SHP77 treated with DMSO at 0.1 percent for 48 hours (cell line): ENCODE data around the gene SLC35B1.
"Not testable (repeated sequence)": the region's sequence is repeated elsewhere in the genome, so short reads cannot be mapped to it uniquely, and the experiment has no call there.

Experiments used
- DNase-seq: peaks from one replicate; lab custom pipeline; 2025; lab: John Stamatoyannopoulos, UW

SLC35B1 gene

DNA sequence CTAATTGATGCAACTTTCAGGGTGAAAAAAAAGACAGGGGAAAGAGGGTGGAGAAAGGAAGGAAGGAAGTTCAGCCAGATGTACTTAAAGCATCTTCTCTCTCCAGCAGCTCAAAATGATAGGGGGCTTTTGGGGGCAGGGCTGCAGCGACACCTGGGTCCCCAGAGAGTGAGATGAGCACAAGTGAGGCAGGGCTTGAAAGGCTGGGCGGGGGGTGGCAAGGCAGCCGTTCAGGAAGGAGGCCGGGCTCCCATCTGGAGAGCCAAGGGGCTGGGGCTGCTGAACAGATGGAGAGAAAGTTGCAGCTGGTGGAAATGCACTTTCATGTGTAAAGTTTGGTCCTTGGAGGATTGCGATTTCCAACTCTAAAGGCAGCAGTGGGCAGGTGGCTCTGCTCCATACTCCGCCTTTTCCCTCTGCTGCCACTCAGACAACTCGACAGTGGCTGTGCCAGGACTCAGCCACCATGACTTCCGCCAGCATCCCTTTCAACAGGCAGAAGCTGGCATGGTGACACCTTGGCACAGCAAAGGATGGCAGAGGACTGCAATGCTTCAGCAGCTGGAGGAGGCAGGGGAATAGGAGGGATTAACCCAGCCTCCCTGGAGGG lies 7.7 kb downstream of the SLC35B1 start:
- DNase-seq: no peak

DNA sequence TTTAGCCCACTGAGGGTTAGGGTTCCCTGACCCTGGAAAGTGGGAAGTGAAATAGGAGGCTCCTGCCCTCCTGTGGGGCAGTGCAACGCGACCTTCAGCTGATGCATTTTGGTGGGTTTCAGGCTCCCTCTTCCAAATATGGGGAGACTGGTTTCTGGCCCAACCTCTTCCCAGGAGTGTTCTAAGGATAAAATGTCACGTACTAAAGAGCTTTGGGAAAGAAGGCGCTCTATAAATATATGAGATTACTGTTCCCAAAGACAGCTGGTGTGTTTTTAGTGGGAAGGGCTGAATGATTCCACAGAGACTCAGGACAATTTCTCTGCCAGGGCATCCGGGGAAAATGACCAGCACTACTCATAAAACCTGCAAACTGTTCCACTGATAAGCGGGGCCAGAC lies 9.8 kb downstream of the SLC35B1 start:
- no peak for DNase-seq

DNA sequence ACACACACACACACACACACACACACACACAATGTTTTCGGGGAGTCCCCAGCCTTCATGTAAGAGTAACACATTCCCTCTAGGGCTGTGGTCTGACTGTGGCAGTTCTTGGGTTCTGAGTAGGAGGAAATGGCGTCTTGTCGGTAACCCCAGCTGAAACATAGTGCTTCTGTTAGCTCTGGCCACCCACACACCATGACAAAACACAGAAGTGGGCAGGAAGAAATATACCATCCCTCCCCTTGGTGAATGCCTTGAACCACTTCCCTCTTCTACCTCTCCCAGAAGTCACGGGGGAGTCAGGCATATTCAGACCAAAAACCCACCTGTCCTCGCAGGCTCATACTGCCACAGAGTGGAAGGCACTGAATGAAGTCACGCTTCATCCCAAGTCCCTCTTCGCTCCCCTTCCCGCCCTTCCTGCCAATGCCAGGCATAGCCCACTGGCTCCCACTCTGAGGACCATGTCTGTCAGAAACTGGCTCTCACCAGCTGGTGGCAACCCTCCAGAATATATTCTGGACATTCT lies 11.5 kb downstream of the SLC35B1 start:
- DNase-seq: no peak

DNA sequence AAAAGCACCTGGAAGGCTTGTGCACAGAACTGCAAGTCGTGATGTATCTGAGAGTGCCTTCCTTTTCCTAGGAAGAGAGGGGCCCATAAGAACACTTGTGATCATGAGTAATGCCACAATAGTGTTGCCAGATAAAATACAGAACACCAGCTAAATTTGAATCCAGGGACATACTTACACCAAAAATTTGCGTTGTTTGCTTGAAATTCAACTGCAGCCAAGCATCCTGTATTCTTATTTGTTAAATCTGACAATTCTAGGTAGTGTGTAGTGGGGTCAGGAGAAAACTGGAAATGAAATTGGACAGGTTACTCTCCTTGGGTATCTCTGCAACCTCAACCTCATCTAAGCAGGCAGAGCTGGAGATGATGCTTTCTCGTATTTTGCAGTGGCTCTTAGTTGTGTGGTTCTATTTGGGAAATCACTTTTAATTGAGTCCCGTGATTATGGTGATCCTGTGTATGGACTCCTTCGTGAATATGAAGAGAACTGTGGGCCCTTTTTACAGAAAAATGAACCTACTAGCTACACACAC lies 12.0 kb downstream of the SLC35B1 start:
- no peak for DNase-seq

DNA sequence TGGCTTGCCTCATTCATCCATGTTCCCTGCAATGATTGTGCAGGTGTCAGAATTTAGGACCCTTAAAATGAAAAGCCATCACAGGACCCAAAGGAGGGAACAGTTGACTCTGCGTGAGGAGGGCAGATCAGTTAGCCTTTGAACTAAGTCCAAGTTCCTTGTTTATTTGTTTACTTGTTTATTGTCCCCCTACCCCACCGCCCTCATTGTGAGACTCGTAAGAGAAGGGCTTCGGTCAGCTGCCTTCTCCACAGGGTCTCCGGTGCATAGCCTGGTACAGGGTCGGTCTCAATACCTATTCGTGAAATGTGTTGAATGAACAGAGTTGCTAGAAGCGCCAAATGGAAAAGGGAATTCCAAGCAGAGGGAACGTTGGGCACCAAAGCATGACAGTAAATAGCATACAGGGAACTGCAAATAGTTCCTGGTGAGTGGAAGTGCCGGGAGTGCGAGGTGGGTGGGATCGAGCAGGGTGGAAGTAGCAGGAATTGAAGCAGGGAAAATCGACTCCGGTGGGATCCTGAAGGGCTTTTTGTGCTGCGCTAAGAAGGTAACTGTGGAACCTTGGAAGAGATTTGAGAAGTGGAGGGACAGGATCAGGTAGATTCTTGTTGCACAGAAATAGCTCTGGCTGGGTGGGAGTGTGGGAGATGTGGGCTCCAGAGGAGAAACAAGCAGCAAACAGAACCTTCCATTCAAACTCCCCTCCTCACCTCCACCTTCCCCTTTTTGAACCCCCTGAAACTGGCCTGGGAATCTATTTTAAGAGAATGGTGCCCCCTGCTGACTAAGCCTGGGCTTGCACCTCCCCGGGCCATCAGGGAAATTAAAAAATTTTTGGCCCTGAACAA lies 12.7 kb downstream of the SLC35B1 start:
- no peak for DNase-seq

DNA sequence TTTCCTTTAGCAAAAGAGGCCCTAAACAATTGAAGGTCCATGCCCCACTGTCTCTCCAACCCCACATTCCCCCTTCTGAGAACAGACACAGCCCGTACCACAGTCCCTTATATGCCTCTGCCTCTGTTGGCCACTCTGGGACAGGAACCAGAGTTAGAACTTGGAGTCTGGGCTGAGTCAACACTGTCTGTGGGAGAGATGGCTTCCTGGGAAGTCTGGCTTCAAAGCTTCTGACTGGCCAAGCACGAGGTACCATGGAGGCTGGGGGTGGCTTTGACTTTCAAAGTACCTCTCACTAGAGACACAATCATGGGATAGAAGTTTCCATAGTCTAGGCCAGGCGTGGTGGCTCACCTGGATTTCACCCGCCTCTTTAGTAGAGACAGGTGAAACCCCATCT lies 15.0 kb downstream of the SLC35B1 start:
- no peak for DNase-seq

DNA sequence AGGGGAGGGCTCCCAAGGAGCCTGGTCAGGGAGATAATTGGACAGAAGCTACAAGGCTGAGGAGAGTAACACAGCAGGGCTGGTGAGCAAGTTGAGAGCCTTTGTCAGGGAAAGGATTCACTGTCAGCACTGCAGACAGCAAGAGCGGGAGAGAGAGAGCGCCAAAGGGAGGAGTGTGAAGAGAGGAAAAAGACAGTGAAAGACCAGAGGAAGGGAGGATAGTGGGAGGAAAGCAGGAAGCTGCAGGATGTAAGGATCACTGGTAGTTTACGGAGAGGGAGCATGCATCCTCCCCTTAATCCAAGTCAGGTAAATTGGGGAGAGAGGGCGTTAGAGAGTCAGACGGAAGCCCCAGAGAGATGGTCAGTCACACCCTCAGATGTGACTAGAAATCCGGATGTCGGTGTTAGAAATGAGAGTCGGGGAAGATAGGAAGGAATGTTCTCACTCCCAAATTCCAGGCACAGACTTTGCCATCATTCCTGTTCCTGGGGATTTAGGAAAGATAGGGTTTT lies 16.0 kb downstream of the SLC35B1 start:
- no peak for DNase-seq

DNA sequence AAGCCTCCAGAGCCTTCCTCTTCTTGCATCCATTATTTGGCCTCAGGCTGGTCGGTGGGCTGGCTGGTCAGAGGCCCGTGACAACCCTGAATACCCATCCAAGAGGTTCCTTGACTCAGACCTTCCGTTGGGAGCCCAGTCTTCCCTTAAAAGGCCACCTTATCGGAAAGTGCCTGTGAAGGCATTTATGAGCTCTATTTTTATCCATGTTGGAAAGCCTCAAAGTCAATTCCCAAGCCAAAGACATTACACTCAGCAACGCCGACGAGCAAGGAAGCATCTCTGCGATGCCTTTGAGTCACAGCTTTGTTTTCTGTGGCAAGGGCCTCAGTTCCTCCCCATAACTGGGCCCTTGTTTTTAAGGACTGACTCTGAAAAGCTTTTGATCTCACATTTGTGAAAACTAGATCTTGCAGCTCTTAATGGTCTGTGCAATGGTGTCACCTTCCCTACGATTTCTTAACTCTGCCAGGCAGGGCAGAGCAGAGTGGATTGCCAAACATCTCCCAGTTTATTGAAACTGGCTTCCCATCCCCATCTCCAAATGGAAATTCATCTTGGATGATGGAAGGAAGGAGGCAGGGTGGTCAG lies 16.6 kb downstream of the SLC35B1 start:
- DNase-seq: no peak

DNA sequence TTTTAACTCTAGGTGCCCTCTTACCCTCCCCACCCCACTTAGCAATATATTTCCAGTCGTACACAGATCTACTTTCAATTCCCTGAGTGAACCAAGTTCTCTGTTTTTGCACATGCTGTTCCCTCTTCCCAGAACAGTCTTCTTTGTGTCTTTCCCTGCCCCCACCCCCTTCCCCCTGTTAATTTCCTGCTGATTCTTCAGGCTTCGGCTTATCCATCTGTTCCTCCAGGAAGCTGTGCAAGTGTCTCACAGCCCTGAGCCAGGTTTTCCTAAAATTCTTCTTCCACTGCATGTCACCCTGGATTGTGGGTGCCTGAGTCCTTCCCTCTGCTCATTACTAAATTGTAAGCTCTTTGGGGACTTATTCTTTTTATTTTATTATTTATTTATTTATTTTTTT lies 17.5 kb downstream of the SLC35B1 start:
- DNase-seq: no peak

DNA sequence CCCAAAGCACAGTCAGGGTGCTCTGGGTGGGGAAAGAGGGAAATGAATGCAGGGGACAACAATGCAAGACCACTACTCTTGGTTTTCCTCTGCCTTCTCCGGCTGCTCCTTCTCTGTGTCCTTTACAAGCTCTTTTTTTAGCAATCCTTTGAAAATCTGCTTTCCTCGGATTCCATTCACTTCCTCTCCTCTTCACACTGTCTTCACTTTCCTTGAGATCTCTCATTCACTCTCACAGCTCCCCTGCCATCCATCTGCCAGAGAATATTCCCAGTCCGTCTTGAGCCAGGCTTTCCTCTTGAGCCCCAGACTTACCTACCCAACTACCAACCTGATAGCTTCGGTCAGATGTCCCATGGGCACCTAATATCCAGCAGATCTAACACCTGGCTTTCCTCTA lies 18.9 kb downstream of the SLC35B1 start:
- DNase-seq: no peak

DNA sequence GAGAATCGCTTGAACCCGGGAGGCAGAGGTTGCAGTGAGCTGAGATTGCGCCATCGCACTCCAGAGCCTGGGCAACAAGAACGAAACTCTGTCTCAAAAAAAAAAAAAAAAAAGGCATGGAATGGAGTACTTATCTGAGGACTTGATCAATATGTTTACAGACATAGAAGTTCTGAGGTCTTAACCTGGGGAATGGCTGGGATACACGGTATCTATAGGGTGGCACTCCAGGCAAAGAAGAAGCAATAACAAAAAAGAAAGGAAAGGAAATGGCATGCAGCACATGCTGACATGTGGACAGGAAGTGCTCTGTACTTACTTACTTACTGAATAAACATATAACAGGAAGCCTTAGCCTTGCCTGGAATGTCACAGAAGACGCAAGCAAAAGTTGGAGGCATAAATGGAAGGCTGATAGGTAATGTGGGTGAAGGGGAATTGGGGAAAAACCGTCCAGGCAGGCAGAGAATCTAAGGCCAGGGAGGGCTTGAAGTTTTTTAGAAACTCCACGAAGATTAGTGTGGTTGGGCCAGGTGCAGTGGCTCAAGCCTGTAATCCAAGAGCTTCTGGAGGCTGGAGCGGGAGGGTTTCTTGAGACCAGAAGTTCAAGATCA lies 19.8 kb downstream of the SLC35B1 start:
- DNase-seq: no peak

DNA sequence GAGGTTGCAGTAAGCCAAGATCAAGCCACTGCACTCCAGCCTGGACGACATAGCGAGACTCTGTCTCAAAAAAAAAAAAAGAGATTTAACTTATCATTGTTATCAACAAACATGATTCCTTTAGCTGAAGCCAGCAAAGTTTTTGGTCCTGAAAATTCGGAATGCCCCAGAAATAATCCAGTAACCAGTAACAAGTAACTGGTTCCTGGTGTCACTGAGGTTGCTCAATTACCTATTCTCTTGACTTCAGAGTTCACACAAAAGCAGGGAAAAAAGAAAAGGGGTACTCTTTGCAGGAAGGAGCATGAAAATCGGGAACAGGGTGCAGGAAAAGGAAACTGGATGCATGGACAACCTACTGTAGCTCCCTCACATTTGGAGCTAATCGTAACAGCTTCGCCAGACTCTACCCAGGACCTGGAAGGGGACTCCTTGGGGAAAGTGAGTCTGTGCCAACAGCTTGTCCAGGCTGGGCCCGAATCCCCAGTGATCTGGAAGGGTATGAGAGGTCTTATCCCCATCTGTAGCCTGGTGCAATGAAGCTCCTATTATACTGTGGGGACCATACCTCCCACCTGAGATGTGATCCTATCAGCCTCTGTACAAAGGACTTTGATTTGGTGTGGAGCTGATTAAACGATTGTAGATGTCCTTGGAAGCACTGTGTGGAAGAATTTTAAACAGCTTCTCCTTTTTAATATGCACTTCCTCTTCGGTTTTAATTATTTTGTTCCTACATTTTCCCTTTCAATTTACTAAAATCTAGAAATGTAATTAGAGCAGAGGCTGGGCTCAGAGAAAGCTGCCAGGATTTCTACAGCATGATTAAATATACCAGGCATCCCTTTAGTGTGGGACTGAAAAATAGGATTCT lies 26.4 kb downstream of the SLC35B1 start:
- no peak for DNase-seq

DNA sequence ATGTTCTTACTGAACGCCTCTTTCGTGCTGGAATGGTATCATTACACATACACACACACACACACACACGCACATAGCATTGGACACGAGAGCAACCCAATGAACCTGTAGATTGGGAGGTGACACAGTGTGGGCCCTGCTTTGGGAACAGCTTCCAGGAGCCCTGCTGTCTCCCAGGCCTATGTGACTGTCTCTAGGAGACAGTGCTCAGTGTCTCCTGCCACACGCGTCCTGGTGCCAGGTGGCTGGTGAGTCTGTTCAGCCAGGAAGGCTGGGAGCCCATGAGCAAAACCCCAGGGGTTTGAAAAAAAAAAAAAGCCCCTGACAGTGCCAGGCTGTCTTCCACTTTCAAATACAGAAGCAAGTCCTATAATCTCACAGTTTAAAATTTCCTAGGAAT lies 27.4 kb downstream of the SLC35B1 start:
- DNase-seq: no peak

DNA sequence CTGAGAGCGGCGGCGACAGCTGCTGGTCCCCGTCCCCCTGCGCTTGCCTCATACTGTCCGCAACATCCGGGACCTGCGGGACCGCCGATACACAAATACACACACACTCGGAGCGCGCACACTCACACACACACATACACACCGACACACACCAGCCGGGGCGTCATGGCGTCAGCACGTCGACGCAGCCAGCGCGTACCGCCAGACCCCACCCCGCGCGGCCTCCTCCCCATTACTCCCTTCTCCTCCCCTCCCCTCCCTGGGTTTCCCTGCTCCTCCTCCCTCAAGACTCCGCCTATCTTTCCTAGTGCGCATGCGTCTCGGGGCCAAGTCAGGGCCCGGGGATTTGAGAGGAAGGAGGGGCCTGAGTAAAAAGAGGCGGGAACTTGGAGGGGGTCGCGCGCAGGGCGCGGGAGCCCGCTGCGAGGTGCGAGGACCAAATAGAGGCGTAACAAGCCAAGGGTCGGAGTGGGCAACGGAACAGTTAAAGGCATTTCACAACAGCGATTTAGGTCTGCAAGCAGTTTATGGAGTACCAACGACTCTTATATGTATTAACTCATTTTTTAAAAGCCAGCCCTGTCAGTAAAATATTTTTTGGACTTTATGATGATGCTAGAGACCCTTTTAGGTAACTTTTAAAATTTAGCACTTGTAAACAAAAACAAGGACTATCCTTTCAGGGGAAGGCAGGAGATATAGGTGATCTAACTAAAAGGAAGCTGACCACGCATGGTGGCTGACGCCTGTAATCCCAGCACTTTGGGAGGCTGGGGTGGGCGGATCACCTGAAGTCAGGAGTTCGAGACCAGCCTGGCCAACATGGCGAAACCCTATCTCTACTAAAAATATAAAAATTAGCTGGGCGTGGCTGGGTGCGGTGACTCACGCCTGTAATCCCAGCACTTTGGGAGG lies 29.6 kb downstream of the SLC35B1 start, which contains the start of gene SPOP:
SPOP (minus strand) TSS at position 165 of the 915 bp plus-strand sequence. CDS start 55,287 bp downstream, outside the sequence.
- peak; percentile 96 for DNase-seq

DNA sequence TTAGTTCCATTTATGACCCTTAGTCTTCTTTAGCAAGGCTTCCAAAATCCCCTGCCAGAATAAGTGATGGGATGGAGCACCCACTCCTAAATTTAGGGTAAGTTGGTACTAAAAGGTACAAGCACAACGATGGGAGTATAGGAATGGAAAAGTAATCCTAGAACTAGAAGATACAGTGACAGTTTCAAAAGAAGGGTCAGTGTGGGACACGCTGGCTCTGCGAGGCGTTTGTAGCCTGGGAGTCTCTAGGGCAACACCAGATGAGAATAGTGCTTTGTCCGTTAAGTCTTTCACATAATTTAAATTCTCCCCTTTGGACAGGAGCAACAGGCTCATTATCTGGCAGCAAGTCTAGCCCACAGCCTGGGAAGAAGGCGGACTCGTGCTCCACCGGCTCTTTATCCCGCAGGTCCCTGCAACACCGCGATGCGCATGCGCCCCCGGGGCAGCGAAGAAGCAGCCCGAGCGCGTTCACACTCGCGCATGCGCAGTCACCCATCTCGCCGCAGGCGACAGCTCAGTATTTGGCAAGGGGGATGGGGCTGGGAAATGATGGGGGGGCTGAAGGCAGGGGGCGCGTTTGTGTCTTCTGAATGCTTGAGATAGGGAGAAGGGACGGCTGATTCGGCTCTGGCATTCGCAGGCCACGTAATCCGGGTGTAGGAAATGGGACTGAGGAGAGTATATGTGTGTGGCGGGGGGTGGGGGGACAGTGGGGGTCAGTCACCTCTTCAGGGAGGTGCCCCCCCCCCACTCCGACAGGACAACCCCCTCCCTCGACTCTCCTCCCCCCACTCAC lies 30.4 kb downstream of the SLC35B1 start:
- DNase-seq: peak; percentile 78

DNA sequence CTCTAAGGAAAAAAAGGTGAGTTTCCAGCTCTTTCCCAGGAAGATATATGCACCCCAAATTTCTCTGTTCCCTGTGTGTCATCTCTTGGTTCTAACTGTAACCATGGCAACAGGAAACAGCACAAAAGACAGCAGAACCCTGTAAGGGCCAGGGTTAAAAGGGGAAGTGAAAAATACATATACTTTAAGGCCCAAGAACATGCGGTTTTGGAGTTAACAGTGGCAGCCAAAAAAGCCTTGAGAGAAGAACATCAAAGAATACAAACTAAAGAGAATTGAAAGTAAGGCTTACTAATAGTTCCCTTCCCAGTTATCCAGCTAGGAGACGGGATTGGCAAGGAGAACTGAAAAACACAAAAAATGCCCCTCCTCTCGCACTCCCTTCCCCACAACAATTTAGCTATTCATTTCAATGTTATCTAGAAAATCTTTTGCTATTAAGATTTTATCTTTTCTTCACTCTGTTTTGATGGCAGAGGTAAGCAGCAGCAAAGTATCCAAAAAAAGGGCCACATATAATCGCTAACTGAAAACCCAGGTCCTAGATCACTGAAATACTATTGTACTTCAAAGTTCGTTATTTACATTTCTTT lies 31.4 kb downstream of the SLC35B1 start:
- no peak for DNase-seq

DNA sequence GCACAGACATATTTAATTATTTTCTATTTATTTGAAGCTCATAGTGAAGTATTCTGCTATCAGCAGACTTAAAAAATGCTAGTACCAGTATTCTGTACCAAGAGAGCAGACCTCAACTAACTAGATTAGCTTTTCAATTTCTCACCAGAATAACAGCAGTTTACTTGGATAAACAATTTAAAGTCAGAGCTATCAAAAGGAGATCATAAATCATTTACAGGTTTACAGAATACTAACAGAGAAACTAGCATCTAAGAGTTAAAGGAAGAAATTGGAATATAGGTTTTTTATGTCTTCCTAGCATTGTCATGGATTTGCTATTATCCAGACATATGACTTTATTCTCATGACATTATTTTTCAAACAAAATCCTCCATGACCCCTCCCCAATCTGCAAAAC lies 33.3 kb downstream of the SLC35B1 start:
- DNase-seq: no peak

DNA sequence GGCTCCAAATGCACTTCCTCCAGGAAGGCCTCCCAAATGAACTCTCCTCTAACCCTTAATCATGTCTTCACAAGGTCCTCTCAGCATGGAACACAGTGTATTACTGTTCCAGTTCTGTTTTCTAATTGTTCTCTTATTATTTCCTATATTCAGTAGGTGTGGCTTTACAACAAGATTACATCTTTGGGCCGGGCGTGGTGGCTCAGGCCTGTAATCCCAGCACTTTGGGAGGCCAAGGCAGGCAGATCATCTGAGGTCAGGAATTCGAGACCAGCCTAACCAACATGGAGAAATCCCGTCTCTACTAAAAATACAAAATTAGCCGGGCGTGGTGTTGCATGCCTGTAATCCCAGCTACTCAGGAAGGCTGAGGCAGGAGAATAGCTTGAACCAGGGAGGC lies 34.1 kb downstream of the SLC35B1 start:
- not testable (repeated sequence) for DNase-seq

DNA sequence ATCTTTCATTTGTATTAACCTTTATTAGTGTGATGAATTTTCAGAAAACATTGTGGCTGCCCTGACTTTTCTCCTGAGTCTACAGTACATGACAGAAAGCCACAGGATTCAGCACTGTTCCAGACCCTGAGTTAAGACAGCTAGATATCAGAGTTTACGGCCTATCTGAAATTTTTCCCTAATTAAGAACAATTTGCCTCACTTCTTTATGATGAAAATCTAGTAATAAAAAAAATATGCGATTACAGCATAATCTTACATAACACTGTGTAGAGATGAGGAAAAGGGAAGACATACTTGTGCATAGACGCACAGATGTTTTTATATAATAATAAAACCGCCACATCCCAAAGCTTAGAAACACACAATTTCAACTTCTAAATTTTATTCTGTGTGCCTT lies 37.1 kb downstream of the SLC35B1 start:
- no peak for DNase-seq
